H9 (cell line): ENCODE data around the gene PRPS2. TPM values are rescaled to one million over a fixed set of nuclear protein-coding genes. Genes with fewer than 3 reads are reported as not detected.

Source experiments
- DNase-seq: peaks from one replicate; pipeline ENCODE4 v3.0.0-alpha.2; 2017
- H2AFZ ChIP-seq: one replicate; pipeline ENCODE4 v1.6.1; 2013; ENCODE audit warnings: mild to moderate bottlenecking, low read length, control low read depth, moderate library complexity
- H2AK5ac ChIP-seq: 2 replicates; pipeline ENCODE4 v1.6.1; 2013; ENCODE audit warnings: low read length, control low read depth, mixed read lengths; ENCODE audit not compliant: insufficient read length
- H2BK120ac ChIP-seq: one replicate; pipeline ENCODE4 v1.6.1; 2013; ENCODE audit warnings: low read depth, mild to moderate bottlenecking, low read length, control low read depth, inconsistent platforms; ENCODE audit not compliant: poor library complexity, severe bottlenecking
- H2BK12ac ChIP-seq: 2 replicates; pipeline ENCODE4 v1.6.1; 2013; ENCODE audit warnings: low read length, control low read depth, mixed read lengths, low read depth; ENCODE audit not compliant: insufficient read length
- H2BK15ac ChIP-seq: 2 replicates; pipeline ENCODE4 v1.6.1; 2013; ENCODE audit warnings: low read depth, low read length, control low read depth
- H2BK20ac ChIP-seq: one replicate; pipeline ENCODE4 v1.6.1; 2013; ENCODE audit warnings: low read depth, mild to moderate bottlenecking, low read length, control low read depth, inconsistent platforms; ENCODE audit not compliant: poor library complexity, severe bottlenecking
- H2BK5ac ChIP-seq: 2 replicates; pipeline ENCODE4 v1.6.1; 2013; ENCODE audit warnings: low read length, control low read depth, mixed read lengths; ENCODE audit not compliant: insufficient read length
- H3K14ac ChIP-seq: 2 replicates; pipeline ENCODE4 v1.6.1; 2013; ENCODE audit warnings: low read length, control low read depth; ENCODE audit not compliant: insufficient read depth
- H3K18ac ChIP-seq: 2 replicates; pipeline ENCODE4 v1.6.1; 2013; ENCODE audit warnings: low read depth, mild to moderate bottlenecking, mixed read lengths, low read length, control low read depth; ENCODE audit not compliant: insufficient read length
- H3K23ac ChIP-seq: 2 replicates; pipeline ENCODE4 v1.6.1; 2013; ENCODE audit warnings: low read length, control low read depth, mixed read lengths, low read depth; ENCODE audit not compliant: insufficient read length
- H3K23me2 ChIP-seq: 2 replicates; pipeline ENCODE4 v1.6.1; 2013; ENCODE audit warnings: low read depth, mild to moderate bottlenecking, mixed read lengths, low read length, control low read depth; ENCODE audit not compliant: insufficient read length, poor library complexity, severe bottlenecking
- H3K27ac ChIP-seq: 2 replicates; pipeline ENCODE4 v1.5.1; 2013; ENCODE audit warnings: low read length, control low read depth, mixed read lengths, low read depth; ENCODE audit not compliant: insufficient read length
- H3K27me3 ChIP-seq: 2 replicates; pipeline ENCODE4 v1.6.1; 2013; ENCODE audit warnings: low read length, control low read depth, inconsistent platforms; ENCODE audit not compliant: insufficient read depth
- H3K4ac ChIP-seq: 2 replicates; pipeline ENCODE4 v1.6.1; 2013; ENCODE audit warnings: low read depth, mild to moderate bottlenecking, control low read depth, inconsistent platforms, low read length, moderate library complexity
- H3K4me1 ChIP-seq: 2 replicates; pipeline ENCODE4 v1.6.1; 2013; ENCODE audit warnings: low read length, control low read depth, inconsistent platforms; ENCODE audit not compliant: insufficient read depth
- H3K4me2 ChIP-seq: 2 replicates; pipeline ENCODE4 v1.6.1; 2013; ENCODE audit warnings: low read length, control low read depth, mixed read lengths; ENCODE audit not compliant: insufficient read length, insufficient read depth
- H3K56ac ChIP-seq: 2 replicates; pipeline ENCODE4 v1.6.1; 2013; ENCODE audit warnings: low read depth, mild to moderate bottlenecking, mixed read lengths, low read length, control low read depth; ENCODE audit not compliant: insufficient read length
- H3K79me1 ChIP-seq: 2 replicates; pipeline ENCODE4 v1.6.1; 2013; ENCODE audit warnings: low read depth, mild to moderate bottlenecking, moderate library complexity, low read length, control low read depth, inconsistent platforms; ENCODE audit not compliant: insufficient read depth, poor library complexity, severe bottlenecking
- H3K79me2 ChIP-seq: 2 replicates; pipeline ENCODE4 v1.6.1; 2013; ENCODE audit warnings: low read length, control low read depth, inconsistent platforms; ENCODE audit not compliant: insufficient read depth
- H3K9ac ChIP-seq: 2 replicates; pipeline ENCODE4 v1.6.1; 2013; ENCODE audit warnings: low read length, control low read depth, mixed read lengths; ENCODE audit not compliant: insufficient read length; ENCODE audit errors: extremely low read depth
- H3K9me3 ChIP-seq: one replicate; pipeline ENCODE4 v1.6.1; 2013; ENCODE audit warnings: low read depth, low read length, inconsistent platforms; ENCODE audit not compliant: control insufficient read depth
- H3T11ph ChIP-seq: one replicate; pipeline ENCODE4 v1.6.1; 2013; ENCODE audit warnings: mild to moderate bottlenecking, low read length, control low read depth, inconsistent platforms
- H4K20me1 ChIP-seq: one replicate; pipeline ENCODE4 v1.6.1; 2013; ENCODE audit not compliant: control insufficient read depth, insufficient read length, insufficient read depth
- H4K5ac ChIP-seq: 2 replicates; pipeline ENCODE4 v1.6.1; 2013; ENCODE audit warnings: low read depth, mild to moderate bottlenecking, mixed read lengths, low read length, control low read depth; ENCODE audit not compliant: insufficient read length
- H4K8ac ChIP-seq: replicated peaks from 2 replicates; pipeline ENCODE4 v1.6.1; 2013; ENCODE audit warnings: low read length, control low read depth, mixed read lengths, low read depth; ENCODE audit not compliant: insufficient read length
- H4K91ac ChIP-seq: 2 replicates; pipeline ENCODE4 v1.6.1; 2013; ENCODE audit warnings: low read depth, mild to moderate bottlenecking, moderate library complexity, mixed read lengths, low read length, control low read depth; ENCODE audit not compliant: insufficient read length
- H3K27ac Mint-ChIP-seq, 3 experiments: 2 replicates in 2 of 3; 3 replicates in 1 of 3; pipeline ENCODE4 v1.8.0; 2020 to 2021; ENCODE audit warnings: mixed read lengths in 3 of 3, mild to moderate bottlenecking in 1 of 3, moderate library complexity in 1 of 3
- H3K27me3 Mint-ChIP-seq: 2 replicates; pipeline ENCODE4 v1.8.0; 2021; ENCODE audit warnings: low read depth, mild to moderate bottlenecking, moderate library complexity, mixed read lengths
- H3K36me3 Mint-ChIP-seq, 3 experiments: 2 replicates in 2 of 3; 3 replicates in 1 of 3; pipeline ENCODE4 v1.8.0; 2020 to 2021; ENCODE audit warnings: low read depth in 3 of 3, mixed read lengths in 3 of 3; ENCODE audit not compliant: insufficient read depth in 1 of 3
- H3K4me1 Mint-ChIP-seq, 2 experiments: 2 replicates each; pipeline ENCODE4 v1.8.0; 2020; ENCODE audit warnings: mixed read lengths in 2 of 2
- H3K4me3 Mint-ChIP-seq, 2 experiments: 2 replicates in 1 of 2; 3 replicates in 1 of 2; pipeline ENCODE4 v1.8.0; 2020 to 2021; ENCODE audit warnings: mild to moderate bottlenecking in 2 of 2, mixed read lengths in 2 of 2, moderate library complexity in 1 of 2
- H3K9me3 Mint-ChIP-seq, 2 experiments: 2 replicates in 1 of 2; 3 replicates in 1 of 2; pipeline ENCODE4 v1.8.0; 2020; ENCODE audit warnings: mild to moderate bottlenecking in 2 of 2, mixed read lengths in 2 of 2, moderate library complexity in 1 of 2
- WGBS: extraction: QIAGEN DNeasy Blood & Tissue Kit; methylation state at CpG from one replicate; pipeline ENCODE4 v1.1.7; 2013; ENCODE audit warnings: missing lambda C conversion rate, low lambda C conversion rate, mixed read lengths; ENCODE audit not compliant: insufficient read length; ENCODE audit errors: extremely low coverage; 5-methylcytosine and 5-hydroxymethylcytosine counted together
- total RNA-seq: library from RNA; stranded (reverse); gene quantifications from 2 replicates; pipeline ENCODE4 v1.2.1, GENCODE V29; 2021
- TF ChIP-seq, protein P1 (sequence below): fragments of 200-600 bp; sonication (generic); conservative IDR thresholded peaks from 3 replicates; pipeline ENCODE4 v1.8.0; 2021; ENCODE audit warnings: antibody characterized with exemption, mild to moderate bottlenecking

The PRPS2 gene
- total RNA-seq, 1 experiment from 2014 or later: 28.0 TPM

DNA sequence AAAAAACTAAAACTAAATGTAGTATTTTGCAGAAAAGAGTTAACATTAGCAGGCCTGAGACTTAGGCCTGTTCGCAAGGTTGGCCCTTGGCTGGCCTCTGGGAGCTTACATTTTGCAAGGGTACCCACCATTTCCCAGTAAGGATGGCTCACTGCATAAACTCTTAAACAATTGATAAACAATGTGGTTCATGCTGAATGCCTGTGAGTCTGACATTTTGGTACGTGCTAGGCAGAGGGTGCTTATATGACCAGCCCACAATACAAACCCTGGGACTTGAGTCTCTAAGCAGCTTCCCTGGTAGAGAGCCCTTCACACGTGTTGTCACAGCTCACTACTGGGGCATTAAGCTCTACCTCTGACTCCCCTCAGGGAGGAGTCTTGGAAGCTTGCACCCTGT lies 7.4 kb downstream of the PRPS2 start:
- Histone ChIP-seq H3K23me2 (no peaks in the 10 kb centered on the region), H2BK5ac (no peak overlapping the region), H2BK15ac (no peak overlapping the region), H4K5ac (no peak overlapping the region), H2BK12ac (no peak overlapping the region), H3K56ac (no peak overlapping the region), H4K8ac (no peak overlapping the region), H3K4me2 (no peak overlapping the region), H3K4ac (no peak overlapping the region), H3K14ac (no peak overlapping the region), H2AK5ac (no peak overlapping the region), H4K91ac (no peak overlapping the region), H3K79me1 (no peaks in the 10 kb centered on the region), H2BK120ac (no peak overlapping the region), H3K4me1 (no peaks in the 10 kb centered on the region), H2AFZ (no peak overlapping the region), H3K27me3 (no peaks in the 10 kb centered on the region), H3K23ac (no peak overlapping the region), H3K18ac (no peak overlapping the region), H3K79me2 (peaks cover 8% of the 10 kb centered on the region; the same call in 1 of the 2 replicates), H3K27ac (no peak overlapping the region), H4K20me1 (no peaks in the 10 kb centered on the region), H2BK20ac (no peak overlapping the region), H3K9ac (no peak overlapping the region), H3K9me3 (no peaks in the 10 kb centered on the region), H3T11ph (no peak overlapping the region)
- Mint-ChIP-seq H3K9me3 (peaks cover 71 to 74% of the 10 kb centered on the region in 2 experiments), H3K27me3 (no peaks in the 10 kb centered on the region), H3K36me3 (peaks cover 36 to 71% (median 62%) of the 10 kb centered on the region in 3 experiments; a peak in 6 of 7 replicates), H3K27ac (no peak overlapping the region), H3K4me1 (no peaks in the 10 kb centered on the region; a peak in 1 of 4 replicates), H3K4me3 (no peak overlapping the region)
- no CpG with 5 or more reads among the region's 3 CpGs for WGBS
- DNase-seq: no peak
- TF ChIP-seq, protein P1, sequence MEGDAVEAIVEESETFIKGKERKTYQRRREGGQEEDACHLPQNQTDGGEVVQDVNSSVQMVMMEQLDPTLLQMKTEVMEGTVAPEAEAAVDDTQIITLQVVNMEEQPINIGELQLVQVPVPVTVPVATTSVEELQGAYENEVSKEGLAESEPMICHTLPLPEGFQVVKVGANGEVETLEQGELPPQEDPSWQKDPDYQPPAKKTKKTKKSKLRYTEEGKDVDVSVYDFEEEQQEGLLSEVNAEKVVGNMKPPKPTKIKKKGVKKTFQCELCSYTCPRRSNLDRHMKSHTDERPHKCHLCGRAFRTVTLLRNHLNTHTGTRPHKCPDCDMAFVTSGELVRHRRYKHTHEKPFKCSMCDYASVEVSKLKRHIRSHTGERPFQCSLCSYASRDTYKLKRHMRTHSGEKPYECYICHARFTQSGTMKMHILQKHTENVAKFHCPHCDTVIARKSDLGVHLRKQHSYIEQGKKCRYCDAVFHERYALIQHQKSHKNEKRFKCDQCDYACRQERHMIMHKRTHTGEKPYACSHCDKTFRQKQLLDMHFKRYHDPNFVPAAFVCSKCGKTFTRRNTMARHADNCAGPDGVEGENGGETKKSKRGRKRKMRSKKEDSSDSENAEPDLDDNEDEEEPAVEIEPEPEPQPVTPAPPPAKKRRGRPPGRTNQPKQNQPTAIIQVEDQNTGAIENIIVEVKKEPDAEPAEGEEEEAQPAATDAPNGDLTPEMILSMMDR: no peak
